Breast epithelium (tissue), 3 donors: ENCODE data around the gene RPUSD1.

Source experiments
- POLR2A ChIP-seq: fragments of 450-650 bp; IDR thresholded peaks from one replicate; pipeline ENCODE4 v1.6.1; 2016; ENCODE audit warnings: antibody characterized with exemption, mild to moderate bottlenecking, moderate library complexity
- POLR2AphosphoS5 ChIP-seq, 3 donors: sonication (generic); formaldehyde crosslinking; IDR thresholded peaks; one replicate each; pipeline ENCODE4 v1.6.1; 2017; ENCODE audit warnings: antibody characterized with exemption in 3 of 3
- TF ChIP-seq, protein P1 (sequence below), 3 donors: fragments of 450-650 bp; IDR thresholded peaks; one replicate each; pipeline ENCODE4 v1.5.1; 2016 to 2017; ENCODE audit warnings: antibody characterized with exemption in 3 of 3, mild to moderate bottlenecking in 3 of 3, moderate library complexity in 3 of 3

DNA sequence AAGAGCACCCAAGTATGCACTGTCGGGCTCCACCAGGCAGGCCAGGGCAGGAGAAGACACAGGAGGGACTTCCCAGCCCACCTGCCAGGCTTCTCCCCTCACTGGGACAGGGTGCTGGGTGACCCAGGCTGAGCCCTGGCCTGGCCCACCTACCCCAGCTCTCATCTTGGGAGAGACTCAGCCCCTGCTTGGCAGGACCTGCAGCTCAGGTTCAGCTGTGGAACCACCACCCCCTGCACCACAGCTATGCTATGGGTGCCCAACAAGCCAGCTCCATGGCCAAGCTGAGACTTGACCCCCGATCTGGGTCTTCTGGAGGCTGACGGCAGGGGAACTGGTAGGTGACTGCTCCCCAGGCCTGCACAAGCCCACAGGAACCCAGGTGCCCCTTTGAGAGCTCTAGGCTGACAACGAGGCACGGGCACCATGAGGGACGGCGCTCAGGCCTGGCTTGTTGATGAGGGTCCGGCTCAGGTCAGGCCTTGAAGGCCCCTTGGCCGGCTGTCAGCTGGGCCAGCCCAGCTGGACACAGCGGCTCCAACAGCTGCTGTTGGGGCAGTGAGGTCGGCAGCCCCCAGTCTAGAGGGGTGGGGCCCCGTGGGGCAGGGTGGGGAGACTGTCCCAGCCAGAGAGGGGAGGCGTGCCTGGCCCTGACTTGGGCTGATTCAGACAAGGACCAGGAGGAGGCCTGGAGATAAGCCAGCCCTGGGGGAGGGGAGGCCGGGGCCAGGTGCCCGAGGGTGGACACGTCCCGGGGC is 4.6 kb downstream of the RPUSD1 start:
- TF ChIP-seq POLR2AphosphoS5 (IDR thresholded peaks at IDR 0.05) = no peak
- TF ChIP-seq POLR2A = no peak
- TF ChIP-seq, protein P1, sequence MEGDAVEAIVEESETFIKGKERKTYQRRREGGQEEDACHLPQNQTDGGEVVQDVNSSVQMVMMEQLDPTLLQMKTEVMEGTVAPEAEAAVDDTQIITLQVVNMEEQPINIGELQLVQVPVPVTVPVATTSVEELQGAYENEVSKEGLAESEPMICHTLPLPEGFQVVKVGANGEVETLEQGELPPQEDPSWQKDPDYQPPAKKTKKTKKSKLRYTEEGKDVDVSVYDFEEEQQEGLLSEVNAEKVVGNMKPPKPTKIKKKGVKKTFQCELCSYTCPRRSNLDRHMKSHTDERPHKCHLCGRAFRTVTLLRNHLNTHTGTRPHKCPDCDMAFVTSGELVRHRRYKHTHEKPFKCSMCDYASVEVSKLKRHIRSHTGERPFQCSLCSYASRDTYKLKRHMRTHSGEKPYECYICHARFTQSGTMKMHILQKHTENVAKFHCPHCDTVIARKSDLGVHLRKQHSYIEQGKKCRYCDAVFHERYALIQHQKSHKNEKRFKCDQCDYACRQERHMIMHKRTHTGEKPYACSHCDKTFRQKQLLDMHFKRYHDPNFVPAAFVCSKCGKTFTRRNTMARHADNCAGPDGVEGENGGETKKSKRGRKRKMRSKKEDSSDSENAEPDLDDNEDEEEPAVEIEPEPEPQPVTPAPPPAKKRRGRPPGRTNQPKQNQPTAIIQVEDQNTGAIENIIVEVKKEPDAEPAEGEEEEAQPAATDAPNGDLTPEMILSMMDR (IDR thresholded peaks at IDR 0.05) = no peak
